ENCODE measurements around the gene CATSPERD.

DNA sequence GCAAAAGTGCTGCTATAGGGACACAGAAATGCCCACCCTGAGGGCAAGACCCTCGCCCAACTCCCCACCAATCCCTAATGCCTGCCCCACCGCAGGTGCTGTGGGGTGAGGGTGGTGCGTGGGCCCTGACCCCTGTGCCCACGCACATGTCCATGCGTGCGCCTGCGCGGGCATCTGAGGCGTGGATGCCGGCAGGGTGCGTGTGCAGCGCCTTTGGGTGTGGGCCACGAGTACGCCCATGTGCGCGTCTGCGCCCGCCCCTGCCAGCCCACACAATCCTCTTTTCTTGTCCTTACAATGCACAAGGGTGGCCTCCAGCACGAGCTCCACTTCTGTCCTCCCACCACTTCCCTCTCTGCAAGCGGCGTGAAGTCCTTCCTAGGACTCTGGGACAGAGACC, 104.7 kb downstream of the CATSPERD start:
- no peak for TF ChIP-seq POLR2A (IDR thresholded peaks at IDR 0.05; ENCODE audit: low read depth, low read length)
- no peak for TF ChIP-seq POLR2AphosphoS5 (IDR thresholded peaks at IDR 0.05; ENCODE audit: low read depth, low read length)
- TF ChIP-seq TAF1 (IDR thresholded peaks at IDR 0.05; ENCODE audit: borderline replicate concordance, low read depth, low read length) = no peak

Measured in GM12892 (cell line).